HCT116 (cell line): ENCODE data around the gene EHD1. TPM values are rescaled to one million over a fixed set of nuclear protein-coding genes. Genes with fewer than 3 reads are reported as not detected.

ENCODE experiments used
- ATAC-seq: fragments of 200-7000 bp; cut with Tn5 transposase; 2 replicates; pipeline ENCODE4 v1.9.1; 2020; ENCODE audit warnings: mild to moderate bottlenecking, moderate library complexity
- BruUV-seq: library from RNA; stranded (reverse); fragments of 400-500 nt; replicated peaks from 2 replicates; lab custom pipeline; 2021; lab: Mats Ljungman, UMichigan
- CTCF ChIA-PET: fragments of 300-600 bp; sonication (Branson Sonifier 250); formaldehyde crosslinking; loops from one replicate; lab custom pipeline; 2021; ENCODE audit warnings: antibody characterized with exemption; lab: Charles Lee
- POLR2A ChIA-PET: fragments of 300-600, 350-600 bp; sonication (Branson Sonifier 250); formaldehyde crosslinking; loops from one replicate; lab custom pipeline; 2021; ENCODE audit warnings: antibody characterized with exemption; lab: Charles Lee
- RAD21 ChIA-PET, 2 experiments: fragments of 300-600 bp; sonication (Branson Sonifier 250); formaldehyde crosslinking; loops; one replicate each; lab custom pipeline; 2023; ENCODE audit warnings: low total read pairs in 2 of 2; ENCODE audit not compliant: uncharacterized antibody in 2 of 2, unreplicated experiment in 2 of 2, low non-redundant PET in 1 of 2; lab: Charles Lee
- DNase-seq: peaks from one replicate; pipeline ENCODE4 v3.0.0-alpha.2; 2010; ENCODE audit warnings: low read depth, low spot score
- H2AFZ ChIP-seq: fragments of 200-600 bp; shearing (Covaris generic), sonication (generic); 2 replicates; pipeline ENCODE4 v1.6.1; 2017; ENCODE audit warnings: low read depth, mixed run types, mixed read lengths, antibody characterized with exemption, low read length; ENCODE audit not compliant: poor library complexity, severe bottlenecking
- H3K27ac ChIP-seq: 2 replicates; pipeline ENCODE4 v1.5.1; 2012; ENCODE audit warnings: low read depth, low read length
- H3K27me3 ChIP-seq: fragments of 200-600 bp; sonication (generic); 2 replicates; pipeline ENCODE4 v1.6.1; 2016; ENCODE audit warnings: mixed run types, low read length, mixed read lengths; ENCODE audit not compliant: insufficient read depth
- H3K36me3 ChIP-seq, 2 experiments: fragments of 200-500 bp in 1 of 2; fragments of 200-600 bp in 1 of 2; sonication (Bioruptor generic) in 1 of 2; sonication (generic) in 1 of 2; 2 replicates each; pipeline versions ENCODE4 v1.5.1 to v1.6.1; 2014 to 2016; ENCODE audit warnings: low read length in 2 of 2, inconsistent platforms in 1 of 2, mixed read lengths in 1 of 2, mixed run types in 1 of 2; ENCODE audit not compliant: insufficient read depth in 2 of 2, control insufficient read depth in 1 of 2
- H3K4me1 ChIP-seq, 2 experiments: fragments of 200-600 bp in 1 of 2; sonication (generic) in 1 of 2; 2 replicates each; pipeline versions ENCODE4 v1.5.1 to v1.6.1; 2012 to 2017; ENCODE audit warnings: low read length in 2 of 2, inconsistent platforms in 1 of 2, mild to moderate bottlenecking in 1 of 2, mixed read lengths in 1 of 2, mixed run types in 1 of 2, moderate library complexity in 1 of 2; ENCODE audit not compliant: insufficient read depth in 2 of 2, control insufficient read depth in 1 of 2
- H3K4me2 ChIP-seq: fragments of 200-600 bp; sonication (generic); 2 replicates; pipeline ENCODE4 v1.6.1; 2017; ENCODE audit warnings: mixed run types, low read length, mixed read lengths
- H3K4me3 ChIP-seq, 2 experiments: fragments of 200-600 bp in 1 of 2; sonication (generic) in 1 of 2; replicated peaks in 1 of 2; 2 replicates each; pipeline ENCODE4 v1.5.1; 2011 to 2016; ENCODE audit warnings: low read length in 2 of 2, control low read depth in 1 of 2, low read depth in 1 of 2, mild to moderate bottlenecking in 1 of 2, mixed read lengths in 1 of 2, mixed run types in 1 of 2
- H3K79me2 ChIP-seq: fragments of 200-600 bp; sonication (generic); 2 replicates; pipeline ENCODE4 v1.6.1; 2017; ENCODE audit warnings: mild to moderate bottlenecking, mixed run types, low read length, moderate library complexity, mixed read lengths; ENCODE audit not compliant: insufficient read depth
- H3K9ac ChIP-seq: fragments of 200-600 bp; sonication (generic); 2 replicates; pipeline ENCODE4 v1.6.1; 2016; ENCODE audit warnings: low read length, mixed read lengths
- H3K9me2 ChIP-seq: fragments of 200-600 bp; sonication (generic), shearing (Covaris generic); 2 replicates; pipeline ENCODE4 v1.6.1; 2017; ENCODE audit warnings: mixed run types, mild to moderate bottlenecking, moderate library complexity; ENCODE audit not compliant: insufficient read depth
- H3K9me3 ChIP-seq, 2 experiments: fragments of 200-500 bp in 1 of 2; fragments of 200-600 bp in 1 of 2; sonication (Bioruptor generic) in 1 of 2; sonication (generic) in 1 of 2; 2 replicates each; pipeline ENCODE4 v1.6.1; 2014 to 2017; ENCODE audit warnings: low read length in 2 of 2, mixed read lengths in 2 of 2, inconsistent platforms in 1 of 2, low read depth in 1 of 2, mild to moderate bottlenecking in 1 of 2, mixed run types in 1 of 2, moderate library complexity in 1 of 2; ENCODE audit not compliant: control insufficient read depth in 1 of 2, insufficient read depth in 1 of 2
- H4K20me1 ChIP-seq: fragments of 200-600 bp; sonication (generic), shearing (Covaris generic); 2 replicates; pipeline ENCODE4 v1.6.1; 2017; ENCODE audit warnings: mixed run types, mild to moderate bottlenecking, moderate library complexity; ENCODE audit not compliant: insufficient read depth
- CEBPB ChIP-seq: IDR thresholded peaks from 2 replicates; pipeline ENCODE4 v1.6.1; 2012; ENCODE audit warnings: low read depth
- EGR1 ChIP-seq: IDR thresholded peaks from 2 replicates; pipeline ENCODE4 v1.6.1; 2012; ENCODE audit warnings: low read depth
- ELF1 ChIP-seq: IDR thresholded peaks from 2 replicates; pipeline ENCODE4 v1.6.1; 2012; ENCODE audit warnings: low read depth, borderline replicate concordance
- EZH2 ChIP-seq: fragments of 200-600 bp; sonication (generic); IDR thresholded peaks from 2 replicates; pipeline ENCODE4 v1.6.1; 2017; ENCODE audit warnings: antibody characterized with exemption, mixed run types
- EZH2phosphoT487 ChIP-seq: fragments of 200-600 bp; IDR thresholded peaks from 2 replicates; pipeline ENCODE4 v1.6.1; 2018; ENCODE audit warnings: antibody characterized with exemption, borderline replicate concordance
- FOSL1 ChIP-seq: IDR thresholded peaks from 2 replicates; pipeline ENCODE4 v1.6.1; 2012; ENCODE audit warnings: low read depth
- JUND ChIP-seq: IDR thresholded peaks from 2 replicates; pipeline ENCODE4 v1.6.1; 2012
- MAX ChIP-seq: IDR thresholded peaks from 2 replicates; pipeline ENCODE4 v1.6.1; 2012
- RAD21 ChIP-seq: IDR thresholded peaks from 2 replicates; pipeline ENCODE4 v1.6.1; 2012; ENCODE audit warnings: low read depth, mild to moderate bottlenecking
- REST ChIP-seq: IDR thresholded peaks from 2 replicates; pipeline ENCODE4 v1.6.1; 2012; ENCODE audit warnings: low read depth
- SIN3A ChIP-seq: IDR thresholded peaks from 2 replicates; pipeline ENCODE4 v1.6.1; 2012; ENCODE audit warnings: low read depth
- SP1 ChIP-seq: IDR thresholded peaks from 2 replicates; pipeline ENCODE4 v1.6.1; 2012; ENCODE audit warnings: low read depth
- SRF ChIP-seq: IDR thresholded peaks from 2 replicates; pipeline ENCODE4 v1.6.1; 2012; ENCODE audit warnings: low read depth
- TCF7L2 ChIP-seq: IDR thresholded peaks from 2 replicates; pipeline ENCODE4 v1.7.0; 2011; ENCODE audit warnings: borderline replicate concordance, inconsistent platforms; ENCODE audit not compliant: insufficient read depth, insufficient read length; ENCODE audit errors: extremely low read depth
- YY1 ChIP-seq: IDR thresholded peaks from 2 replicates; pipeline ENCODE4 v1.6.1; 2011; ENCODE audit warnings: low read length, low read depth, moderate library complexity, mild to moderate bottlenecking; ENCODE audit not compliant: insufficient replicate concordance; ENCODE audit errors: extremely low read depth
- ZFX ChIP-seq: fragments of 450-650 bp; IDR thresholded peaks from 2 replicates; pipeline ENCODE4 v1.6.1; 2017
- ZNF274 ChIP-seq: fragments of 200-500 bp; sonication (Bioruptor generic); IDR thresholded peaks from 2 replicates; pipeline ENCODE4 v1.6.1; 2014; ENCODE audit warnings: mild to moderate bottlenecking, low read depth, low read length, inconsistent platforms
- intact Hi-C: fragments of 100-400 bp; cut with micrococcal nuclease; formaldehyde crosslinking; loops from 2 replicates; pipeline ENCODE4 v1.10.0; 2022
- total RNA-seq: library from RNA; stranded (reverse); gene quantifications from one replicate; pipeline ENCODE4 v1.2.1, GENCODE V29; 2021; ENCODE audit not compliant: unreplicated experiment
- TF ChIP-seq, protein P1 (sequence below), 3 experiments: fragments of 200-600 bp in 1 of 3; sonication (generic) in 1 of 3; IDR thresholded peaks in 2 of 3; conservative IDR thresholded peaks in 1 of 3; 2 replicates each; pipeline ENCODE4 v1.5.1; 2012 to 2017; ENCODE audit warnings: low read depth in 2 of 3, low read length in 2 of 3, antibody characterized with exemption in 1 of 3, borderline replicate concordance in 1 of 3, control low read depth in 1 of 3, mild to moderate bottlenecking in 1 of 3, mixed read lengths in 1 of 3, mixed run types in 1 of 3, moderate library complexity in 1 of 3; ENCODE audit not compliant: insufficient read depth in 1 of 3
- TF ChIP-seq, protein P2 (sequence below): IDR thresholded peaks from 2 replicates; pipeline ENCODE4 v1.6.1; 2011; ENCODE audit warnings: mild to moderate bottlenecking, low read length, moderate library complexity; ENCODE audit not compliant: insufficient replicate concordance; ENCODE audit errors: extremely low read depth

The EHD1 gene
- total RNA-seq, 1 experiment from 2014 or later, result 48.1 TPM

GRCh38 chr11:64900774-64901173, 22.4 kb upstream of the EHD1 start (continued):
- TF ChIP-seq REST, result no peak
- TF ChIP-seq SIN3A, result no peak
- no peak for TF ChIP-seq TCF7L2
- no peak for TF ChIP-seq ZNF274
- TF ChIP-seq JUND, result no peak
- no peak for TF ChIP-seq ZFX
- no peak for TF ChIP-seq CEBPB
- TF ChIP-seq, protein P1, sequence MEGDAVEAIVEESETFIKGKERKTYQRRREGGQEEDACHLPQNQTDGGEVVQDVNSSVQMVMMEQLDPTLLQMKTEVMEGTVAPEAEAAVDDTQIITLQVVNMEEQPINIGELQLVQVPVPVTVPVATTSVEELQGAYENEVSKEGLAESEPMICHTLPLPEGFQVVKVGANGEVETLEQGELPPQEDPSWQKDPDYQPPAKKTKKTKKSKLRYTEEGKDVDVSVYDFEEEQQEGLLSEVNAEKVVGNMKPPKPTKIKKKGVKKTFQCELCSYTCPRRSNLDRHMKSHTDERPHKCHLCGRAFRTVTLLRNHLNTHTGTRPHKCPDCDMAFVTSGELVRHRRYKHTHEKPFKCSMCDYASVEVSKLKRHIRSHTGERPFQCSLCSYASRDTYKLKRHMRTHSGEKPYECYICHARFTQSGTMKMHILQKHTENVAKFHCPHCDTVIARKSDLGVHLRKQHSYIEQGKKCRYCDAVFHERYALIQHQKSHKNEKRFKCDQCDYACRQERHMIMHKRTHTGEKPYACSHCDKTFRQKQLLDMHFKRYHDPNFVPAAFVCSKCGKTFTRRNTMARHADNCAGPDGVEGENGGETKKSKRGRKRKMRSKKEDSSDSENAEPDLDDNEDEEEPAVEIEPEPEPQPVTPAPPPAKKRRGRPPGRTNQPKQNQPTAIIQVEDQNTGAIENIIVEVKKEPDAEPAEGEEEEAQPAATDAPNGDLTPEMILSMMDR (IDR thresholded peaks at IDR 0.05 in 2 of 3, conservative IDR thresholded peaks at IDR 0.05 in 1 of 3; ENCODE audit: borderline replicate concordance in 1 of 3, insufficient read depth in 1 of 3, low read depth in 2 of 3, low read length in 2 of 3), result no peak

- Histone ChIP-seq H3K4me2 (peak overlapping the region; percentile 30), H3K9ac (peak overlapping the region; percentile 37), H3K36me3 (no peaks in the 10 kb centered on the region), H4K20me1 (no peaks in the 10 kb centered on the region), H3K4me3 (no peak overlapping the region), H2AFZ (no peak overlapping the region), H3K27me3 (no peaks in the 10 kb centered on the region), H3K9me2 (no peaks in the 10 kb centered on the region), H3K79me2 (no peaks in the 10 kb centered on the region), H3K4me1 (peaks cover 0 to 10% of the 10 kb centered on the region in 2 experiments; a peak in 2 of 4 replicates), H3K9me3 (no peaks in the 10 kb centered on the region), H3K27ac (no peak overlapping the region)
- ChIA-PET POLR2A (no interaction called here), RAD21 (no interaction called here), CTCF (interaction anchor here (1.4 kb wide), 1 partner anchor 12 kb away, joined by 4 read pairs; no protein-coding TSS in a partner anchor)
- peak; percentile 73 for ATAC-seq
- DNase-seq, result no peak
- intact Hi-C loops, result no loop called here
- BruUV-seq, result no TSS peak
- TF ChIP-seq CEBPB, result no peak
- TF ChIP-seq, protein P2, sequence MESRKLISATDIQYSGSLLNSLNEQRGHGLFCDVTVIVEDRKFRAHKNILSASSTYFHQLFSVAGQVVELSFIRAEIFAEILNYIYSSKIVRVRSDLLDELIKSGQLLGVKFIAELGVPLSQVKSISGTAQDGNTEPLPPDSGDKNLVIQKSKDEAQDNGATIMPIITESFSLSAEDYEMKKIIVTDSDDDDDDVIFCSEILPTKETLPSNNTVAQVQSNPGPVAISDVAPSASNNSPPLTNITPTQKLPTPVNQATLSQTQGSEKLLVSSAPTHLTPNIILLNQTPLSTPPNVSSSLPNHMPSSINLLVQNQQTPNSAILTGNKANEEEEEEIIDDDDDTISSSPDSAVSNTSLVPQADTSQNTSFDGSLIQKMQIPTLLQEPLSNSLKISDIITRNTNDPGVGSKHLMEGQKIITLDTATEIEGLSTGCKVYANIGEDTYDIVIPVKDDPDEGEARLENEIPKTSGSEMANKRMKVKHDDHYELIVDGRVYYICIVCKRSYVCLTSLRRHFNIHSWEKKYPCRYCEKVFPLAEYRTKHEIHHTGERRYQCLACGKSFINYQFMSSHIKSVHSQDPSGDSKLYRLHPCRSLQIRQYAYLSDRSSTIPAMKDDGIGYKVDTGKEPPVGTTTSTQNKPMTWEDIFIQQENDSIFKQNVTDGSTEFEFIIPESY, result no peak
- no peak for TF ChIP-seq FOSL1
- TF ChIP-seq EZH2phosphoT487, result no peak
- no peak for TF ChIP-seq ZNF274
- TF ChIP-seq RAD21, result no peak
- TF ChIP-seq ZFX, result no peak
- TF ChIP-seq EZH2, result no peak
- no peak for TF ChIP-seq ELF1
- TF ChIP-seq EGR1, result no peak
- no peak for TF ChIP-seq YY1
- no peak for TF ChIP-seq SP1
- no peak for TF ChIP-seq JUND
- TF ChIP-seq SRF, result no peak
- TF ChIP-seq TCF7L2, result no peak
- no peak; the same call in none of the 2 replicates for TF ChIP-seq MAX
These were observed 21.9 kb upstream of the EHD1 start for GRCh38 chr11:64900263-64900678.
